ENCODE results near the gene NFKBIE.
A peak's percentile ranks its signal among the peaks of the same experiment; 100 is the strongest.

The NFKBIE gene

DNA sequence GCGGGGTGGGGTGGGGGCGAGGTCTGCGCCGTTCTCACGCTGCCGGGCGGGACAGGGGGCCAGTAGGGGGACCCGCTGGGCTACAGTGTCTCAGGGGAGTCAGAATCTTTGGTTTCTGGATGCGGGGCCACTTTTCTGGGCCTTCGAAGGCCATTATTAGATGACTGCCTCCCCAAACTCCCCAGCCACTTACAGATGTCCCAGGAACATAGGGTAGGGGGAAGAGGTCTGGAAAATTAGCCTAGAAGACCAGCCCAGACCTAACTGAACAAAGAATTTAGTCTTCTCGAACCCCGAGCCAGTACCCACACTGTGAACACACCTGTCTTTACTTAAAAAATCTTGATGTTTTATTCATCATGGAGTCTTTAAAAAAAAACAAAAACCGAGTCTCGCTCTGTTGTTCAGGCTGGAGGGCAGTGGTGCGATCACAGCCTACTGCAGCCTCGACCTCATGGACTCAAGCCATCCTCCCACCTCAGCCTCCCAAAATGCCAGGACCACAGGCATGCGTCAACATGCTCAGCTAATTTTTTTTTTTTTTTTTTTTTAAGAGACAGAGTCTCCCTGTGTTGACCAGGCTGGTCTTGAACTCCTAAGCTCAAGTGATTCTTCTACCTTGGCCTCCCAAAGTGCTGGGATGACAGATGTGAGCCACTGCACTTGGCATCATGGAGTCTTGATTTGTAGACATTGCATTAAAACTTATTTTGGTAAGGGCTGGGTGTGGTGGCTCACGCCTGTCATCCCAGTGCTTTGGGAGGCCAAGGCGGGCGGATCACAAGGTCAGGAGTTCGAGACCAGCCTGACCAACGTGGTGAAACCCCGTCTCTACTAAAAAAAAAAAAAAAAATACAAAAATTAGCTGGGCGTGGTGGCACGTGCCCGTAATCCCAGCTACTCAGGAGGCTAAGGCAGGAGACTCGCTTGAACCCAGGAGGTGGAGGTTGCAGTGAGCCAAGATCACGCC is 45.3 kb downstream of the NFKBIE start:
- in situ Hi-C loops (cut with HindIII; ENCODE audit: low pct_unique_long_range_greater_than_20kb, low sequenced_read_pairs): no loop called here
- TF ChIP-seq JUND (IDR thresholded peaks at IDR 0.05; ENCODE audit: low read depth): no peak

DNA sequence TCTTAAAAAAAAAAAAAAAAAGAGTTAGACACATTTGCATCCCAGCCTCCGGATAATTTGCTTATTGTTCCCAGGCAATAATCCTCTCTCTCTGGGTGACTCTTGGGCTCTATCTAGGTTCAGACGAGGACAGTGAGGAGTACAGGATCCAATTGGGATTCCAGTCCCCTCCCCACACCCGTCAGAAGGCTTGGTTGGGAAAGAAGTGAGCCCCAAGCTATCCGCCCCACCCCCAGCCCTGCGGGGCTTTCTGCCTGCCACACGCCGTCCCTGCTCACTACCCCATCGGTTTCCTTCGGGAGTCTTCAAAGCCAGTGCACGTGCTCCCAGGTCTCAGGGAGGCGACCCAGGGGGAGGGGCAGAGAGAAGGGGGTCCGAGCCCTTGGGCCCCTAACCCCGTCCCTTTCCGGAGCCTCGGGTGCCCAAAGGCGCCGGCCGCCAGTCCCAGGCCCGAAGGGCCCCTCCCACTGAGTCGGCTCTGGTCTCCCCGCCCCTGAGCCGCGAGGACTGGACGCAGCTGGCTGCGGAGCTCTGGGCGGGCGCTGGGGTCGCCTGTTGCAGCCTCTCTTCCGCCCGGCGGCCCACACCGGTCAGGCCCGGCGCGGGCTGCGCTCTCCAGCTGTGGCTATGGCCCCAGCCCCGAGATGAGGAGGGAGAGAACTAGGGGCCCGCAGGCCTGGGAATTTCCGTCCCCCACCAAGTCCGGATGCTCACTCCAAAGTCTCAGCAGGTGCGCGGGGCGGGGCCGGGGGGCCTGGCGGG is 46.1 kb downstream of the NFKBIE start:
- in situ Hi-C loops (cut with HindIII; ENCODE audit: low pct_unique_long_range_greater_than_20kb, low sequenced_read_pairs): no loop called here
- no peak for TF ChIP-seq JUND (IDR thresholded peaks at IDR 0.05; ENCODE audit: low read depth)
- peak in 1 of 2 experiments; percentile 80 for DNase-seq (ENCODE audit: low read depth in 1 of 2, low spot score in 1 of 2)

More for the DNA sequence above, 45.3 kb downstream of the NFKBIE start:
- no peak for DNase-seq (ENCODE audit: low read depth in 1 of 2, low spot score in 1 of 2)

DNA sequence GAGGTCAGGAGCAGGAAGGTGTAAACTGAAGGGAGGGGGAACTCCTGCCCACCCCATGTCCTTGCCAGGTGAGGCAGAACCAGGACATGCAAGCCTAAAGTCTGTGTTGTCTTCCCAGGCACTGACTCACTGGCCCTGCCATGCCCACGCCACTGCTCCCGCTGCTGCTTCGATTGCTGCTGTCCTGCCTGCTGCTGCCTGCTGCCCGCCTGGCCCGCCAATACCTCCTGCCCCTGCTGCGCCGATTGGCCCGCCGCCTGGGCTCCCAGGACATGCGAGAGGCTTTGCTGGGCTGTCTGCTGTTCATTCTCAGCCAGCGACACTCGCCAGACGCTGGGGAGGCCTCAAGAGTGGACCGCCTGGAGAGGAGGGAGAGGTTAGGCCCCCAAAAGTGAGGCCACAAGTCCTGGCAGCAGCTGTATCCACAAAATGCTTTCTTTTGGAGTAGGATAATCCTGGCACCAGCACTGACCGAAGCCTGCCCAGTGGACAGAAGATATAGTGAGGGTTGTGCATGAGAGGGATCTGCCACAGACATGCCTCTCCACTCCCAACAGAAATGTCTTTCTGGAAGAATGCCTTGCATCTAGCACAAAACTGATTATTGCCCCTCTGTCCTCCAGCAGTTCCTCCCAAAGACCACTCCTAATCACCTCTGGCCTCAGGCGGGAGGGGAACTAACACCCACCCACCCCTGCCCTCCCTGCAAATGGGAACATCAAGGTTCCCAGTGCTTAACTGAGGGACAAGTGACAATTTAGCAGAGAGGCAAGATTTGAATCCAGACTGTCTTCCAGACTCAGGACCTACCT is 47.8 kb downstream of the NFKBIE start:
- no peak for TF ChIP-seq JUND (IDR thresholded peaks at IDR 0.05; ENCODE audit: low read depth)
- no peak for DNase-seq (ENCODE audit: low read depth in 1 of 2, low spot score in 1 of 2)
- in situ Hi-C loops (cut with HindIII; ENCODE audit: low pct_unique_long_range_greater_than_20kb, low sequenced_read_pairs): no loop called here

DNA sequence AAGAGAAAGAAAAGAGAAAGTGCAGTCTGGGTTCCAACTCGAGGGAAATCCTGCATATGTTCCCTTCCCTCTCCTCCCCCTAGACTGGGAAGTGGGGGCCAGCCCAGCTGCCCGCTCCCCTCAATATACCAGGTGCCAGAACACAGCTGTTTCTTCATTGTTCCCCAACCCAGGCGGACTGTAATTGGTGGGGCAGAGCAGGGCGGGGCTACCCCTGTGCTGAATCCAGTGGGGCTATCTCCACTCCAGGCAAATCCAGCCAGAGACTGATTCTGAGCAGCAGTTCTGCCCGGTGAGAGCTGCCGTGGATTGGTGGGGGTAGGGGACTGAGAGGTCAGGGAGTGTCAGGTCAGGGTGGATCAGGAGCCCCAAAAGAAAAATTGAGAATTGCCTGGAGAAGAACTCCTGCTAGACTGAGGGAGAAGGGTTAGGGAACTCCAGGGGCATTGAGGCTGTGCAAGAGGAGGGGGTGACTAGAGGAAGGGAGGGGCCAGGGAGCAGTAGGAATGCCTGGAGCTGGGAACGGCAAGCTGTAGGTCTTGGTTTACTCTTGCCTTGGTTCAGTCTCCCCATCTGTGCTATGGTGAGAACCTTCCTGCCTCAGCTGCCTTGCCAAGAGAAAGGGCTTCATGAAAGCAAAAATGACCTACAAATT is 48.5 kb downstream of the NFKBIE start, which contains the start of gene MYMX:
MYMX (plus strand) TSS at position 250 of the 655 bp plus-strand sequence. CDS start 546 bp downstream, outside the sequence.
- DNase-seq (ENCODE audit: low read depth in 1 of 2, low spot score in 1 of 2): no peak

DNA sequence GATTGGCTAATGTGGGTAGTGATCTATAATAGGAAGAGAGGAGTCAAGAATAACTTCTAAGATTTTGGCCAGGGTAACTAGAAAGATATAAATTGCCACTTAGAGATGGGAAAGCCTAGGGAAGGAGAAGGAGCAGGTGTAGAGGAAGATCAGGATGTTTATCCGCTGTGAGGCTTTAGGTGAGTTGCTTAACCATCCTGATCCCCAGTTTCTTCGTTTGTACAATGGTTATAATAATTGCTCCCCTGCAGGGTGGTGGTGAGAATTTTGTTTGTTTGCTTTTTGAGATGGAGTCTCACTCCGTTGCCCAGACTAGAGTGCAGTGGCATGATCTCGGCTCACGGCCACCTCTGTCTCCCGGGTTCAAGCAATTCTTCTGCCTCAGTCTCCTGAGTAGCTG is 51.0 kb downstream of the NFKBIE start:
- no peak for DNase-seq (ENCODE audit: low read depth in 1 of 2, low spot score in 1 of 2)
- TF ChIP-seq JUND (IDR thresholded peaks at IDR 0.05; ENCODE audit: low read depth): no peak
- in situ Hi-C loops (cut with HindIII; ENCODE audit: low pct_unique_long_range_greater_than_20kb, low sequenced_read_pairs): no loop called here

More for the DNA sequence above, 48.5 kb downstream of the NFKBIE start, which contains the start of gene MYMX:
- in situ Hi-C loops (cut with HindIII; ENCODE audit: low pct_unique_long_range_greater_than_20kb, low sequenced_read_pairs): no loop called here
- no peak for TF ChIP-seq JUND (IDR thresholded peaks at IDR 0.05; ENCODE audit: low read depth)

DNA sequence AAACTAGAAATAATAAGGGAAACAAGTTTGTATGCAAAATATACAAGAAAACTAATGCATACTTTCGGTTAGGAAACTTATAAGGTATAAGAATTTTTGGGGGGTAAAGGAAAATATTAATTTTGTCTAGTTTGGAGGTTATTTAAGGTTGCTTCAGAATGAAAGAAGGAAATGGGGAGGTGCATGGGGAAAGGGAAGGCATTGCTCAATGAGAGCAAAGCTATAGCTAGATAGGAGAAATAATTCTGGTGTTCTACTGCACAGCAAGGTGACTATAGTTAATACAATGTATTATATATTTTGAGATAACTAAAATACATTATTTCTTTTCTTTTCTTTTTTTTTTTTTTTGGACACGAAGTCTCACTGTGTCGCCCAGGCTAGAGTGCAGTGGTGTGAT is 54.1 kb downstream of the NFKBIE start:
- no peak for TF ChIP-seq JUND (IDR thresholded peaks at IDR 0.05; ENCODE audit: low read depth)
- DNase-seq (ENCODE audit: low read depth in 1 of 2, low spot score in 1 of 2): no peak
- in situ Hi-C loops (cut with HindIII; ENCODE audit: low pct_unique_long_range_greater_than_20kb, low sequenced_read_pairs): no loop called here
